ENCODE measurements around the gene GADD45A.

Gene GADD45A

GRCh38 chr1:67685558-67686266, 711 bp downstream of the GADD45A start:
- no peak for TF ChIP-seq EZH2phosphoT487 (conservative IDR thresholded peaks at IDR 0.05; ENCODE audit: low read length)
- Histone ChIP-seq H3K27ac (ENCODE audit: low read depth, low read length) (peak overlapping the region; percentile 69), H2AFZ (ENCODE audit: low read depth, low read length, severe bottlenecking) (peak overlapping the region; percentile 86), H3K4me2 (ENCODE audit: low read depth, low read length, poor library complexity, severe bottlenecking) (peak overlapping the region; percentile 69), H3F3A (ENCODE audit: insufficient read depth) (peaks cover 12% of the 10 kb centered on the region; the same call in 1 of the 2 replicates), H3K4me3 (ENCODE audit: insufficient read depth, low read length, poor library complexity, severe bottlenecking) (peak overlapping the region; percentile 90), H3K79me2 (ENCODE audit: insufficient read depth, low read length) (no peaks in the 10 kb centered on the region), H3K9me2 (replicated peaks; ENCODE audit: insufficient read depth, low read length) (no peaks in the 10 kb centered on the region), H3K9ac (ENCODE audit: low read length) (peak overlapping the region; percentile 91), H4K20me1 (ENCODE audit: low read depth, low read length) (no peaks in the 10 kb centered on the region), H3K36me3 (ENCODE audit: low read length) (no peaks in the 10 kb centered on the region; the same call in 1 of the 2 replicates), H3K27me3 (ENCODE audit: low read length) (no peaks in the 10 kb centered on the region), H3K9me3 (ENCODE audit: insufficient read depth, low read length) (no peaks in the 10 kb centered on the region)

GRCh38 chr1:67686267-67687197, 1.5 kb downstream of the GADD45A start:
- peaks cover 12% of the 10 kb centered on the region; the same call in 1 of the 2 replicates for H3F3A ChIP-seq (ENCODE audit: insufficient read depth)
- H3K4me3 ChIP-seq (ENCODE audit: insufficient read depth, low read length, poor library complexity, severe bottlenecking) = peak overlapping the region; percentile 90
- no peaks in the 10 kb centered on the region for H3K79me2 ChIP-seq (ENCODE audit: insufficient read depth, low read length)
- no peaks in the 10 kb centered on the region; the same call in 1 of the 2 replicates for H3K36me3 ChIP-seq (ENCODE audit: low read length)
- no peaks in the 10 kb centered on the region for H3K9me2 ChIP-seq (replicated peaks; ENCODE audit: insufficient read depth, low read length)
- no peaks in the 10 kb centered on the region for H4K20me1 ChIP-seq (ENCODE audit: low read depth, low read length)
- peak overlapping the region; percentile 69 for H3K4me2 ChIP-seq (ENCODE audit: low read depth, low read length, poor library complexity, severe bottlenecking)
- no peaks in the 10 kb centered on the region for H3K9me3 ChIP-seq (ENCODE audit: insufficient read depth, low read length)
- peak overlapping the region; percentile 69 for H3K27ac ChIP-seq (ENCODE audit: low read depth, low read length)
- peak overlapping the region; percentile 86 for H2AFZ ChIP-seq (ENCODE audit: low read depth, low read length, severe bottlenecking)
- TF ChIP-seq CTCF (IDR thresholded peaks at IDR 0.05; ENCODE audit: insufficient read depth, low read length, poor library complexity, severe bottlenecking) (no peak), EZH2phosphoT487 (conservative IDR thresholded peaks at IDR 0.05; ENCODE audit: low read length) (no peak)
- no peaks in the 10 kb centered on the region for H3K27me3 ChIP-seq (ENCODE audit: low read length)
- peak overlapping the region; percentile 91 for H3K9ac ChIP-seq (ENCODE audit: low read length)

- TF ChIP-seq CTCF (IDR thresholded peaks at IDR 0.05; ENCODE audit: insufficient read depth, low read length, poor library complexity, severe bottlenecking) = no peak
- TF ChIP-seq EZH2phosphoT487 (conservative IDR thresholded peaks at IDR 0.05; ENCODE audit: low read length) = no peak
- Histone ChIP-seq H4K20me1 (ENCODE audit: low read depth, low read length) (no peaks in the 10 kb centered on the region), H3K4me2 (ENCODE audit: low read depth, low read length, poor library complexity, severe bottlenecking) (peak overlapping the region; percentile 69), H3K27me3 (ENCODE audit: low read length) (no peaks in the 10 kb centered on the region), H3K9me3 (ENCODE audit: insufficient read depth, low read length) (no peaks in the 10 kb centered on the region), H3K9me2 (replicated peaks; ENCODE audit: insufficient read depth, low read length) (no peaks in the 10 kb centered on the region), H3K36me3 (ENCODE audit: low read length) (no peaks in the 10 kb centered on the region; the same call in 1 of the 2 replicates), H3K4me3 (ENCODE audit: insufficient read depth, low read length, poor library complexity, severe bottlenecking) (peak overlapping the region; percentile 90), H3K27ac (ENCODE audit: low read depth, low read length) (peak overlapping the region; percentile 69; the same call in 1 of the 2 replicates), H3K9ac (ENCODE audit: low read length) (peak overlapping the region; percentile 91), H2AFZ (ENCODE audit: low read depth, low read length, severe bottlenecking) (no peak overlapping the region), H3K79me2 (ENCODE audit: insufficient read depth, low read length) (no peaks in the 10 kb centered on the region), H3F3A (ENCODE audit: insufficient read depth) (peaks cover 12% of the 10 kb centered on the region; the same call in 1 of the 2 replicates)
Observed at GRCh38 chr1:67687198-67687545, 2.2 kb downstream of the GADD45A start.

All from SU-DHL-6 (cell line).